PC-9 (cell line): ENCODE data around the gene LRRC3C. TPM values are rescaled to one million over a fixed set of nuclear protein-coding genes. Genes with fewer than 3 reads are reported as not detected.

Experiments used
- BruUV-seq: library from RNA; stranded (reverse); fragments of 400-500 nt; replicated peaks from 2 replicates; lab custom pipeline; 2021; lab: Mats Ljungman, UMichigan
- CTCF ChIA-PET: fragments of 300-600 bp; sonication (Branson Sonifier 250); formaldehyde crosslinking; loops from one replicate; lab custom pipeline; 2022; ENCODE audit warnings: antibody characterized with exemption; lab: Charles Lee
- POLR2A ChIA-PET: fragments of 300-600 bp; sonication (Branson Sonifier 250); formaldehyde crosslinking; loops from one replicate; lab custom pipeline; 2022; ENCODE audit warnings: antibody characterized with exemption; ENCODE audit not compliant: unreplicated experiment; lab: Charles Lee
- DNase-seq, 2 experiments: peaks; one replicate each; pipeline versions ENCODE4 v3.0.0 to v3.0.0-alpha.2; 2015 to 2022; ENCODE audit warnings: mixed read lengths in 1 of 2
- H2AFZ ChIP-seq: fragments of 200-600 bp; sonication (generic); 2 replicates; pipeline ENCODE4 v1.8.1; 2017; ENCODE audit warnings: antibody characterized with exemption
- H3F3A ChIP-seq: fragments of 200-600 bp; sonication (generic); 2 replicates; pipeline ENCODE4 v1.8.1; 2017; ENCODE audit warnings: antibody characterized with exemption, mild to moderate bottlenecking, low read depth; ENCODE audit not compliant: insufficient read depth
- H3K27ac ChIP-seq: fragments of 200-600 bp; sonication (generic); 2 replicates; pipeline ENCODE4 v1.6.1; 2016; ENCODE audit warnings: mixed run types
- H3K27me3 ChIP-seq: fragments of 200-600 bp; sonication (generic); 2 replicates; pipeline ENCODE4 v1.6.1; 2016; ENCODE audit warnings: low read depth, mixed run types; ENCODE audit not compliant: insufficient read depth
- H3K36me3 ChIP-seq: fragments of 200-600 bp; sonication (generic); 2 replicates; pipeline ENCODE4 v1.6.1; 2016; ENCODE audit warnings: low read depth, mixed run types
- H3K4me1 ChIP-seq: fragments of 200-600 bp; sonication (generic); replicated peaks from 2 replicates; pipeline ENCODE4 v1.6.1; 2016; ENCODE audit warnings: mixed run types; ENCODE audit not compliant: insufficient read depth
- H3K4me2 ChIP-seq: fragments of 200-600 bp; sonication (generic); 2 replicates; pipeline ENCODE4 v1.6.1; 2017; ENCODE audit warnings: mixed run types
- H3K4me3 ChIP-seq: fragments of 200-600 bp; sonication (generic); 2 replicates; pipeline ENCODE4 v1.6.1; 2016; ENCODE audit warnings: mixed run types
- H3K79me2 ChIP-seq: fragments of 200-600 bp; sonication (generic); 2 replicates; pipeline ENCODE4 v1.6.1; 2017; ENCODE audit warnings: low read depth, mixed run types
- H3K9me2 ChIP-seq: fragments of 200-600 bp; sonication (generic); 2 replicates; pipeline ENCODE4 v1.8.1; 2017; ENCODE audit warnings: mild to moderate bottlenecking; ENCODE audit not compliant: insufficient read depth
- H3K9me3 ChIP-seq: fragments of 200-600 bp; sonication (generic); 2 replicates; pipeline ENCODE4 v1.8.1; 2016; ENCODE audit warnings: low read depth; ENCODE audit not compliant: insufficient read depth
- H4K20me1 ChIP-seq: fragments of 200-600 bp; sonication (generic); 2 replicates; pipeline ENCODE4 v1.8.1; 2017; ENCODE audit not compliant: insufficient read depth
- EZH2 ChIP-seq: fragments of 200-600 bp; sonication (generic); IDR thresholded peaks from 2 replicates; pipeline ENCODE4 v1.8.0; 2017; ENCODE audit warnings: antibody characterized with exemption, low read depth
- intact Hi-C: fragments of 100-400 bp; cut with micrococcal nuclease; formaldehyde crosslinking; loops from one replicate; pipeline ENCODE4 v1.10.0; 2022; ENCODE audit not compliant: unreplicated experiment
- total RNA-seq: library from RNA; stranded (reverse); gene quantifications from 2 replicates; pipeline ENCODE4 v1.2.3, GENCODE V29; 2021
- TF ChIP-seq, protein P1 (sequence below): fragments of 200-600 bp; sonication (generic); conservative IDR thresholded peaks from 2 replicates; pipeline ENCODE4 v1.6.1; 2017; ENCODE audit warnings: mixed run types, antibody characterized with exemption, mild to moderate bottlenecking, moderate library complexity

LRRC3C gene
- total RNA-seq, 1 experiment from 2014 or later, result not detected

- Histone ChIP-seq H3K4me3 (no peak overlapping the region), H3K4me1 (0 out of 2 replicates have a peak, but pooled peaks cover 5% of the 10 kb centered on the region), H2AFZ (no peak overlapping the region), H3K79me2 (no peaks in the 10 kb centered on the region), H3K4me2 (no peak overlapping the region), H4K20me1 (no peaks in the 10 kb centered on the region), H3K36me3 (no peaks in the 10 kb centered on the region), H3K27ac (no peak overlapping the region), H3K9me2 (no peaks in the 10 kb centered on the region), H3K9me3 (no peaks in the 10 kb centered on the region), H3K27me3 (no peaks in the 10 kb centered on the region), H3F3A (no peaks in the 10 kb centered on the region)
- intact Hi-C loops, result no loop called here
- TF ChIP-seq, protein P1, sequence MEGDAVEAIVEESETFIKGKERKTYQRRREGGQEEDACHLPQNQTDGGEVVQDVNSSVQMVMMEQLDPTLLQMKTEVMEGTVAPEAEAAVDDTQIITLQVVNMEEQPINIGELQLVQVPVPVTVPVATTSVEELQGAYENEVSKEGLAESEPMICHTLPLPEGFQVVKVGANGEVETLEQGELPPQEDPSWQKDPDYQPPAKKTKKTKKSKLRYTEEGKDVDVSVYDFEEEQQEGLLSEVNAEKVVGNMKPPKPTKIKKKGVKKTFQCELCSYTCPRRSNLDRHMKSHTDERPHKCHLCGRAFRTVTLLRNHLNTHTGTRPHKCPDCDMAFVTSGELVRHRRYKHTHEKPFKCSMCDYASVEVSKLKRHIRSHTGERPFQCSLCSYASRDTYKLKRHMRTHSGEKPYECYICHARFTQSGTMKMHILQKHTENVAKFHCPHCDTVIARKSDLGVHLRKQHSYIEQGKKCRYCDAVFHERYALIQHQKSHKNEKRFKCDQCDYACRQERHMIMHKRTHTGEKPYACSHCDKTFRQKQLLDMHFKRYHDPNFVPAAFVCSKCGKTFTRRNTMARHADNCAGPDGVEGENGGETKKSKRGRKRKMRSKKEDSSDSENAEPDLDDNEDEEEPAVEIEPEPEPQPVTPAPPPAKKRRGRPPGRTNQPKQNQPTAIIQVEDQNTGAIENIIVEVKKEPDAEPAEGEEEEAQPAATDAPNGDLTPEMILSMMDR, result no peak
- no peak for DNase-seq
- POLR2A ChIA-PET, result no interaction called here
- CTCF ChIA-PET, result no interaction called here
- no TSS peak for BruUV-seq
Measured at GRCh38 chr17:39889200-39889599, 38.3 kb upstream of the LRRC3C start.

GRCh38 chr17:39894681-39895376, 32.7 kb upstream of the LRRC3C start:
- Histone ChIP-seq H3K79me2 (no peaks in the 10 kb centered on the region), H3K4me2 (no peak overlapping the region), H3K4me1 (peaks cover 16% of the 10 kb centered on the region), H4K20me1 (no peaks in the 10 kb centered on the region), H3K9me2 (no peaks in the 10 kb centered on the region), H3F3A (peaks cover 9% of the 10 kb centered on the region; the same call in 1 of the 2 replicates), H3K9me3 (no peaks in the 10 kb centered on the region), H3K27me3 (no peaks in the 10 kb centered on the region), H3K27ac (no peak overlapping the region), H3K4me3 (no peak overlapping the region), H3K36me3 (no peaks in the 10 kb centered on the region), H2AFZ (no peak overlapping the region)
- intact Hi-C loops, result no loop called here
- POLR2A ChIA-PET, result interaction anchor here (0.6 kb wide), 1 partner anchor 23 kb away, joined by 23 read pairs; the partner anchor contains the start of gene GSDMB
- TF ChIP-seq, protein P1, result no peak
- no peak for TF ChIP-seq EZH2
- BruUV-seq, result no TSS peak
- CTCF ChIA-PET, result no interaction called here
- no peak for DNase-seq

DNA sequence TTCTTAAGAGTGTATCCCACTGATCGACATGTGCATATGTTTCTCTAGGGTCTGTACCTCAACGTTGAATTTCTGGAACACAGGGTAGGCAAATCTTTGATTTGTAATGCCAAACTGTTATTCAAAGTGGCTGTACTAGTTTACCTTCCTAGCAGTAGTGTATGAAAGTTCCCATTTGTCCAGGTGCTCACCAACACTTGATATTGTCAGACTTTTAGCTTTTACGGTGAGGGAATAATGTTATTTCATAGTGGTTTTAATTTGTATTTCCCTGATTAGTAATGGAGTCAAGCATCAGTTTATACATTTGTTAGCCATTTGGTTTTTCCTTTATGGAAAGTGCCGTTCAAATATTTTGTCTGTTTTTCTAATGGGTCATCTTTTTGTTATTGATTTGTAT, 29.4 kb upstream of the LRRC3C start:
- TF ChIP-seq, protein P1, result no peak
- TF ChIP-seq EZH2, result no peak
- H3K4me1 ChIP-seq, result peaks cover 11% of the 10 kb centered on the region
- H2AFZ ChIP-seq, result no peak overlapping the region
- POLR2A ChIA-PET, result no interaction called here
- no peaks in the 10 kb centered on the region for H3K27me3 ChIP-seq
- H3K79me2 ChIP-seq, result no peaks in the 10 kb centered on the region
- DNase-seq, result no peak
- H3K36me3 ChIP-seq, result no peaks in the 10 kb centered on the region
- H3K9me3 ChIP-seq, result no peaks in the 10 kb centered on the region
- no peak overlapping the region for H3K27ac ChIP-seq
- CTCF ChIA-PET, result no interaction called here
- no peak overlapping the region for H3K4me3 ChIP-seq
- no peaks in the 10 kb centered on the region for H3K9me2 ChIP-seq
- no TSS peak for BruUV-seq
- peaks cover 9% of the 10 kb centered on the region; the same call in 1 of the 2 replicates for H3F3A ChIP-seq
- H3K4me2 ChIP-seq, result no peak overlapping the region
- intact Hi-C loops, result no loop called here
- H4K20me1 ChIP-seq, result no peaks in the 10 kb centered on the region
